ENCODE measurements around the gene SLC1A6.

Gene SLC1A6

DNA sequence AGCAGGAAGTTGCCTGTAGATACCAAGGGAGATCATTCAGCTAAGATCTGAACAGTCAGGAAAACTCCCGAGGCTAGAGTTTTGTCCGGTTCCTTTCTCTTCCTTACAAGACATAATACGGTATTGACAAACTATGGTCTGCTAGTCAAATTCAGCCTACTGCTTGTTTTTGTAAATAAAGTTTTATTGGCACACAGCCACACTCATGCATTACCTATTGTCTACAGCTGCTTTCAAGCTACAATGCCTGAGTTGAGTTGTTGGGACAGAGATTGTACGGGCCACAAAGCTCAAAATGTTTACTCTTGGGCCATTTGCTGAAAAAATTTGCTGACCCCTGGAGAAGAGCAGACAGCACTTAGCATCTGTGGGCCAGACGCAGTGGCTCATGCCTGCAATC lies 2.5 kb downstream of the SLC1A6 start:
- H3K27me3 ChIP-seq (ENCODE audit: insufficient read depth, insufficient read length) = peaks cover 25% of the 10 kb centered on the region
- H3K9me3 ChIP-seq (ENCODE audit: insufficient read depth, low read length) = no peaks in the 10 kb centered on the region
- no peak for DNase-seq (ENCODE audit: low read depth, low spot score)
- TF ChIP-seq SUZ12 (IDR thresholded peaks at IDR 0.05; ENCODE audit: extremely low read depth, insufficient read depth, insufficient read length) (no peak), ZNF274 (IDR thresholded peaks at IDR 0.05; ENCODE audit: low read depth, low read length) (no peak), YY1 (IDR thresholded peaks at IDR 0.05; ENCODE audit: insufficient read depth, insufficient read length) (no peak)
- no peak overlapping the region for H3K9ac ChIP-seq (ENCODE audit: insufficient read length, low read depth)
- H3K4me3 ChIP-seq (ENCODE audit: insufficient read length, low read depth) = no peak overlapping the region
- no peaks in the 10 kb centered on the region for H3K36me3 ChIP-seq (ENCODE audit: insufficient read depth, insufficient read length, low read length)
- H3K4me1 ChIP-seq (ENCODE audit: insufficient read depth, insufficient read length) = peaks cover 4% of the 10 kb centered on the region

DNA sequence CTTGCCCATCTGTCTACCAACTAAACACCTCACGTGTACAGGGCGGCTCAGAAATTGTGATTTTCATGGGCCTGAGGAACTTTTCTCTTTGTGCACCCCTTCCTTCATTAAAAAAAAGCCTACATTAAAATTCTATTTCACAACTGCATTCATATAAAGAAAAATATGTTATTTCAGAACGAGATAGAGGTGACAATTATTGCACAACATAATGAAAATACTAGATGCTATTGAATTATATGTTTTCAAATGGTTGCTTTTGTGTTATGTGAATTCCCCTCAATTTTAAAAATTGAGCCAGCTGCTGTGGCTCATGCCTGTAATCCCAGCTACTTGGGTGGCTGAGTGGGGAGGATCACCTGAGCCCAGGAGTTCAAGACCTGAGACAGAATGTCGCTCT lies 5.2 kb downstream of the SLC1A6 start:
- no peak for DNase-seq (ENCODE audit: low read depth, low spot score)
- Histone ChIP-seq H3K36me3 (ENCODE audit: insufficient read depth, insufficient read length, low read length) (no peaks in the 10 kb centered on the region), H3K9me3 (ENCODE audit: insufficient read depth, low read length) (no peaks in the 10 kb centered on the region), H3K9ac (ENCODE audit: insufficient read length, low read depth) (no peak overlapping the region), H3K4me1 (ENCODE audit: insufficient read depth, insufficient read length) (peaks cover 4% of the 10 kb centered on the region), H3K4me3 (ENCODE audit: insufficient read length, low read depth) (no peak overlapping the region), H3K27me3 (ENCODE audit: insufficient read depth, insufficient read length) (peaks cover 12% of the 10 kb centered on the region)
- no peak for TF ChIP-seq YY1 (IDR thresholded peaks at IDR 0.05; ENCODE audit: insufficient read depth, insufficient read length)
- no peak for TF ChIP-seq SUZ12 (IDR thresholded peaks at IDR 0.05; ENCODE audit: extremely low read depth, insufficient read depth, insufficient read length)
- no peak for TF ChIP-seq ZNF274 (IDR thresholded peaks at IDR 0.05; ENCODE audit: low read depth, low read length)

DNA sequence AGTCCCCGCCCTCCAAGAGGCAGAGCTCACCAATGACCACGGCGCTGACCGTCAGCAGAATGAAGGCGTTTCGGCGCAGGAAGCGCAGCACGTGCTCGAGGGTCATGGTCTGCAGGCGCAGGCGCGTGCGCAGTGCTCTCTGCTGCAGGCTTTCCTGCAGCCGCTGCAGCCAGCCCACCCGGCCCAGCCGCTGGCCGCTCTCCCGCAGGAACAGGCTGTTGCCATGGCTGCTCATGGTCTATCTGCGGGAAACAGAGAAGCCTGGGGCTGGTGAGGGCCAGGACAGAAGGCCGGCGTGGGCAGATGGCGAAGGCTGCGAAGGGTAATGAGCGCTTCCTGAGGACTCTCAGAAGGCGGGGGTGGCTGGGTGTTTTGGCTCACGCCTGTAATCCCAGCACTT lies 7.0 kb downstream of the SLC1A6 start:
- Histone ChIP-seq H3K27me3 (ENCODE audit: insufficient read depth, insufficient read length) (no peaks in the 10 kb centered on the region), H3K4me3 (ENCODE audit: insufficient read length, low read depth) (no peak overlapping the region)

DNA sequence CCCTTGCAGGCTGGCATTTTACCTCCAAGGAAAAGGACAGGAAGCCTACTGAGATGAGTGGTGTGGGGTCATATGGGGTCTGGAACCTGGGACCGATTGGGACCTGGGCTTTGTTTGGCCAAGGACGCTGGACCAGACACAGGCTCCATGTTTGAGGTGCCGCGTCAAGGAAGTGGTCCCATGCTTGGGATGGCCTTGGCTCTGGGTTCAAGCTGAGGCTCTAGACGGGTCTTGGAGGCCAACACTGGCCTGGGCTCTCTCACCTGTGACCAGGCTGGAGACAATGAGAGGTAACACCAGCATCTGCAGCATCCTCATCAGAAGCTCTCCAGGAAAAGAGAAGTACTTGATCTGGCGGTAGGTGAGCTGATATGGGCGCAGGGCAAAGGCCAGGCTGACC lies 8.2 kb downstream of the SLC1A6 start:
- no peaks in the 10 kb centered on the region for H3K9me3 ChIP-seq (ENCODE audit: insufficient read depth, low read length)
- H3K36me3 ChIP-seq (ENCODE audit: insufficient read depth, insufficient read length, low read length) = no peaks in the 10 kb centered on the region
- no peaks in the 10 kb centered on the region for H3K27me3 ChIP-seq (ENCODE audit: insufficient read depth, insufficient read length)
- no peak overlapping the region for H3K4me3 ChIP-seq (ENCODE audit: insufficient read length, low read depth)
- TF ChIP-seq YY1 (IDR thresholded peaks at IDR 0.05; ENCODE audit: insufficient read depth, insufficient read length) (no peak), SUZ12 (IDR thresholded peaks at IDR 0.05; ENCODE audit: extremely low read depth, insufficient read depth, insufficient read length) (no peak), ZNF274 (IDR thresholded peaks at IDR 0.05; ENCODE audit: low read depth, low read length) (no peak)
- H3K4me1 ChIP-seq (ENCODE audit: insufficient read depth, insufficient read length) = peaks cover 4% of the 10 kb centered on the region
- no peak overlapping the region for H3K9ac ChIP-seq (ENCODE audit: insufficient read length, low read depth)
- DNase-seq (ENCODE audit: low read depth, low spot score) = no peak

More for the DNA sequence above, 7.0 kb downstream of the SLC1A6 start:
- DNase-seq (ENCODE audit: low read depth, low spot score) = no peak
- Histone ChIP-seq H3K9me3 (ENCODE audit: insufficient read depth, low read length) (no peaks in the 10 kb centered on the region), H3K36me3 (ENCODE audit: insufficient read depth, insufficient read length, low read length) (no peaks in the 10 kb centered on the region), H3K4me1 (ENCODE audit: insufficient read depth, insufficient read length) (peaks cover 4% of the 10 kb centered on the region), H3K9ac (ENCODE audit: insufficient read length, low read depth) (peak overlapping the region; percentile 13)
- TF ChIP-seq SUZ12 (IDR thresholded peaks at IDR 0.05; ENCODE audit: extremely low read depth, insufficient read depth, insufficient read length) = no peak
- TF ChIP-seq YY1 (IDR thresholded peaks at IDR 0.05; ENCODE audit: insufficient read depth, insufficient read length) = no peak
- TF ChIP-seq ZNF274 (IDR thresholded peaks at IDR 0.05; ENCODE audit: low read depth, low read length) = no peak

DNA sequence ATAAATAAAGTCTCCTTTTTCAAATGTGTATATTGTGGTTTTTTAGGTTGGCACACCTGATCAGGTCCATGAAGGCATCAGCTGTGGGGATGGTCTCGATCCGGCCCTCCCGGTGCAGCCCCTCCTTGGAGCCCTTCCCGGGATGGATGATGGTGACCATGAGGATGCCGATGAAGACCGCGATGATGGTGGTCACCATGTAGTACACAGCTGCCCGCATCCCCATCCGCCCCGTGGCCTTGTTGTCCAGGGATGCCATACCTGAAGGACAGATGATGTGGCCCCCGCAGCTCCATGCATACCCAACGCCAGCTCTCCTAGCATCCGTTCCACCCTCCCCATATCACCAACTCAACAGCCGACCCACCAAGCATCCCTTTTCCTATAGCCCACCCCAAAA lies 11.4 kb downstream of the SLC1A6 start:
- H3K9me3 ChIP-seq (ENCODE audit: insufficient read depth, low read length) = no peaks in the 10 kb centered on the region

DNA sequence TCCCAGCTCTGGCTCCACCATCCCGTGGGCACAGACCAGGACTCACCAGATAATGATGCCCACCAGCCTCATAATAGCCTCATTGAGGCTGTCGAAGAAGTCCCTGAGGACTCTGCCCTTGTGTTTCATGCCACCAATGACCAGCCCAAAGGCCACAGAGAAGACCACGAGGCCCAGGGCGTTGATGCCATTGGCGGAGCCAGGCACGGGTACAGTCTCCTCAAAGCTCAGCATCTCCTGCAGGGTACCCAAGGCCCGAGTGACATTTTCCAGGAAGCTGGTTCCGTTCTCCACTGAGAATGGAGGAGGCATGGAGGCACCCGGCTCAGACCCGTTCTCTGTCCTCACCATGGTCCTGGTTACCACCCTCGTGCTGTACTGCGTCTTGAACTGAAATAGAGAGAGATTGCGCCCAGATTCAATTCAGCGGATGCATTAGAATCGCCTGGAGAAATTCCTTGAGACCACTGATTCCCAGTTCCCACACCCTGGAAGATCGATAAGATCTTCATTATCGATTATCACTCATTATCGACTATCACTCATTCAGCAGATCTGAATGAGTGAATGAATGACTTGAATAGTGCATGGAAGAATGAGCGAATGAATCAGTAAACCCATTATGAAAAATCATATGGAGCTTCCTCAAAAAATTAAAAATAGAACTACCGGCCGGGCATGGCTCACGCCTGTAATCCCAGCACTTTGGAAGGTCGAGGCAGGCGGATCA lies 17.5 kb downstream of the SLC1A6 start:
- Histone ChIP-seq H3K36me3 (ENCODE audit: insufficient read depth, insufficient read length, low read length) (peaks cover 7% of the 10 kb centered on the region), H3K9me3 (ENCODE audit: insufficient read depth, low read length) (peaks cover 37% of the 10 kb centered on the region), H3K27me3 (ENCODE audit: insufficient read depth, insufficient read length) (no peaks in the 10 kb centered on the region), H3K9ac (ENCODE audit: insufficient read length, low read depth) (no peak overlapping the region), H3K4me1 (ENCODE audit: insufficient read depth, insufficient read length) (no peaks in the 10 kb centered on the region), H3K4me3 (ENCODE audit: insufficient read length, low read depth) (no peak overlapping the region)
- TF ChIP-seq SUZ12 (IDR thresholded peaks at IDR 0.05; ENCODE audit: extremely low read depth, insufficient read depth, insufficient read length) = no peak
- no peak for TF ChIP-seq ZNF274 (IDR thresholded peaks at IDR 0.05; ENCODE audit: low read depth, low read length)
- TF ChIP-seq YY1 (IDR thresholded peaks at IDR 0.05; ENCODE audit: insufficient read depth, insufficient read length) = no peak
- no peak for DNase-seq (ENCODE audit: low read depth, low spot score)

More for the DNA sequence above, 11.4 kb downstream of the SLC1A6 start:
- peaks cover 4% of the 10 kb centered on the region for H3K4me1 ChIP-seq (ENCODE audit: insufficient read depth, insufficient read length)
- H3K9ac ChIP-seq (ENCODE audit: insufficient read length, low read depth) = no peak overlapping the region
- no peak overlapping the region for H3K4me3 ChIP-seq (ENCODE audit: insufficient read length, low read depth)
- H3K36me3 ChIP-seq (ENCODE audit: insufficient read depth, insufficient read length, low read length) = no peaks in the 10 kb centered on the region
- no peaks in the 10 kb centered on the region for H3K27me3 ChIP-seq (ENCODE audit: insufficient read depth, insufficient read length)
- no peak for DNase-seq (ENCODE audit: low read depth, low spot score)
- no peak for TF ChIP-seq ZNF274 (IDR thresholded peaks at IDR 0.05; ENCODE audit: low read depth, low read length)
- TF ChIP-seq SUZ12 (IDR thresholded peaks at IDR 0.05; ENCODE audit: extremely low read depth, insufficient read depth, insufficient read length) = no peak
- no peak for TF ChIP-seq YY1 (IDR thresholded peaks at IDR 0.05; ENCODE audit: insufficient read depth, insufficient read length)

DNA sequence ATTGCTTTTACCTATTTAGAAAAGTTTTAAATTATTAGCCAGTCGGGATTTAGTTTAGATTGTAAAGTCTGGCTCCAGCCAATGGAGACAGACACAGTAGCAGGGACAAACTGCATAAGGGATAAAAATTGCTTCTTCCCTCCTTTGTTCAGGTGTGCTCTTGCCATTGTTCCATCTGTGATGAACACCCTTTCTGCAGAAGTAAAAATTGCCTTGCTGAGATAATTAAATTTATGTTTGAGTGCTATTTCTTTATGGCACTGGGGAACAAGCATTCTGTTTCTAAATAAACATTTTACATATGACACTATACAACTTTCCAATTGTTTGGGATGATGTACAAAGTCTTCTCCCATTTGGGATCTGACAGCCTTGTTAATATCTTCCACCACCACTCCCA lies 20.4 kb downstream of the SLC1A6 start:
- H3K4me3 ChIP-seq (ENCODE audit: insufficient read length, low read depth) = no peak overlapping the region
- no peaks in the 10 kb centered on the region for H3K4me1 ChIP-seq (ENCODE audit: insufficient read depth, insufficient read length)
- H3K9me3 ChIP-seq (ENCODE audit: insufficient read depth, low read length) = peaks cover 37% of the 10 kb centered on the region
- H3K36me3 ChIP-seq (ENCODE audit: insufficient read depth, insufficient read length, low read length) = peaks cover 7% of the 10 kb centered on the region
- no peak for DNase-seq (ENCODE audit: low read depth, low spot score)
- H3K9ac ChIP-seq (ENCODE audit: insufficient read length, low read depth) = no peak overlapping the region
- no peaks in the 10 kb centered on the region for H3K27me3 ChIP-seq (ENCODE audit: insufficient read depth, insufficient read length)
- no peak for TF ChIP-seq SUZ12 (IDR thresholded peaks at IDR 0.05; ENCODE audit: extremely low read depth, insufficient read depth, insufficient read length)
- no peak for TF ChIP-seq YY1 (IDR thresholded peaks at IDR 0.05; ENCODE audit: insufficient read depth, insufficient read length)
- no peak for TF ChIP-seq ZNF274 (IDR thresholded peaks at IDR 0.05; ENCODE audit: low read depth, low read length)
